Ovary (tissue), 3 donors: ENCODE results near the gene RBM33.

ENCODE experiments used
- CTCF ChIP-seq, 3 donors: fragments of 450-650 bp in 2 of 3; fragments of 200-600 bp in 1 of 3; IDR thresholded peaks; one replicate each; pipeline versions ENCODE4 v1.5.1 to v1.8.0; 2016 to 2022; ENCODE audit warnings: antibody characterized with exemption in 3 of 3, mild to moderate bottlenecking in 1 of 3
- POLR2A ChIP-seq: fragments of 450-650 bp; IDR thresholded peaks from one replicate; pipeline ENCODE4 v1.6.1; 2017; ENCODE audit warnings: antibody characterized with exemption, mild to moderate bottlenecking, moderate library complexity
- donor health status: DM: no; HTN: no; CAD: no.

- TF ChIP-seq POLR2A (no peak), CTCF (IDR thresholded peaks at IDR 0.05) (no peak)
Observed at GRCh38 chr7:155696747-155697146, 52.3 kb downstream of the RBM33 start.
